Fibroblast of lung (primary cell): Measurements from ENCODE around the gene LCN15. TPM values are rescaled to one million over a fixed set of nuclear protein-coding genes. Genes with fewer than 3 reads are reported as not detected.
"Not testable (repeated sequence)": the region's sequence is repeated elsewhere in the genome, so short reads cannot be mapped to it uniquely, and the experiment has no call there.

ENCODE experiments used
- DNase-seq, 2 donors: peaks; one replicate each; pipeline versions ENCODE4 v3.0.0 to v3.0.0-alpha.2; 2010; ENCODE audit warnings: low read depth in 2 of 2
- H2AFZ ChIP-seq: 2 replicates; pipeline ENCODE4 v1.5.1; 2012; ENCODE audit warnings: low read length, control low read depth, inconsistent platforms
- H3K27ac ChIP-seq: 2 replicates; pipeline ENCODE4 v1.5.1; 2011; ENCODE audit warnings: low read length, control low read depth; ENCODE audit not compliant: insufficient read depth
- H3K27me3 ChIP-seq: 2 replicates; pipeline ENCODE4 v1.5.1; 2011; ENCODE audit warnings: mild to moderate bottlenecking, low read length; ENCODE audit not compliant: control insufficient read depth, insufficient read depth
- H3K36me3 ChIP-seq: 2 replicates; pipeline ENCODE4 v1.5.1; 2011; ENCODE audit warnings: low read length; ENCODE audit not compliant: control insufficient read depth, insufficient read depth
- H3K4me1 ChIP-seq: 2 replicates; pipeline ENCODE4 v1.5.1; 2011; ENCODE audit warnings: low read length; ENCODE audit not compliant: control insufficient read depth, insufficient read depth; ENCODE audit errors: extremely low read depth
- H3K4me2 ChIP-seq: 2 replicates; pipeline ENCODE4 v1.5.1; 2011; ENCODE audit warnings: low read length, control low read depth; ENCODE audit not compliant: insufficient read depth; ENCODE audit errors: extremely low read depth
- H3K4me3 ChIP-seq, 4 experiments: fragments of 200-600 bp in 1 of 4; sonication (generic) in 1 of 4; replicated peaks in 1 of 4; 2 replicates each; pipeline ENCODE4 v1.5.1; 2011 to 2016; ENCODE audit warnings: low read length in 4 of 4, low read depth in 3 of 4, mild to moderate bottlenecking in 3 of 4, control low read depth in 2 of 4, inconsistent platforms in 1 of 4, mixed read lengths in 1 of 4; ENCODE audit not compliant: insufficient read depth in 1 of 4; ENCODE audit errors: control extremely low read depth in 1 of 4
- H3K79me2 ChIP-seq: 2 replicates; pipeline ENCODE4 v1.5.1; 2012; ENCODE audit warnings: mild to moderate bottlenecking, low read length, inconsistent platforms; ENCODE audit not compliant: control insufficient read depth, insufficient read depth
- H3K9ac ChIP-seq: 2 replicates; pipeline ENCODE4 v1.5.1; 2011; ENCODE audit warnings: mild to moderate bottlenecking, low read length, control low read depth; ENCODE audit not compliant: insufficient read depth
- H3K9me3 ChIP-seq: 2 replicates; pipeline ENCODE4 v1.5.1; 2012; ENCODE audit warnings: low read depth, low read length; ENCODE audit not compliant: control insufficient read depth, insufficient read depth
- H4K20me1 ChIP-seq: 2 replicates; pipeline ENCODE4 v1.5.1; 2011; ENCODE audit warnings: low read length; ENCODE audit not compliant: control insufficient read depth, insufficient read depth; ENCODE audit errors: extremely low read depth
- CTCF ChIP-seq, 2 donors: IDR thresholded peaks in 1 of 2; conservative IDR thresholded peaks in 1 of 2; 1 replicate in 1 of 2; 2 replicates in 1 of 2; pipeline ENCODE4 v1.5.1; 2011 to 2012; ENCODE audit warnings: low read length in 2 of 2, control low read depth in 1 of 2, inconsistent platforms in 1 of 2, low read depth in 1 of 2, mild to moderate bottlenecking in 1 of 2
- EZH2 ChIP-seq: IDR thresholded peaks from 2 replicates; pipeline ENCODE4 v1.5.1; 2012; ENCODE audit warnings: low read length, control low read depth, mild to moderate bottlenecking; ENCODE audit errors: missing control alignments
- polyA plus RNA-seq, 2 donors: library from polyadenylated mRNA; depleted of rRNA in 1 of 2; stranded (reverse) in 1 of 2; unstranded in 1 of 2; fragments of >200 nt; gene quantifications; 2 replicates each; pipeline ENCODE4 v1.2.1, GENCODE V29; 2011 to 2012; ENCODE audit warnings: missing spikeins in 1 of 2
- total RNA-seq: library from RNA; depleted of rRNA; stranded (reverse); fragments of >200 nt; gene quantifications from 2 replicates; pipeline ENCODE4 v1.2.1, GENCODE V29; 2014

LCN15 gene
- total and polyA plus RNA-seq, 2 donors (not counting 1 experiment from before 2014, with no cell fraction given), result not detected

- Histone ChIP-seq H3K27me3 (no peaks in the 10 kb centered on the region), H3K9ac (no peak overlapping the region), H3K9me3 (no peaks in the 10 kb centered on the region), H3K4me1 (no peaks in the 10 kb centered on the region), H3K4me3 (no peak overlapping the region), H2AFZ (no peak overlapping the region), H3K27ac (no peak overlapping the region), H3K79me2 (no peaks in the 10 kb centered on the region), H3K36me3 (no peaks in the 10 kb centered on the region), H3K4me2 (no peak overlapping the region), H4K20me1 (no peaks in the 10 kb centered on the region)
- no peak for DNase-seq
- no peak for TF ChIP-seq EZH2
- TF ChIP-seq CTCF (conservative IDR thresholded peaks at IDR 0.05 in 1 of 2, IDR thresholded peaks at IDR 0.05 in 1 of 2; ENCODE audit: low read depth in 1 of 2, low read length in 2 of 2), result no peak
Measured at GRCh38 chr9:136756134-136756438, 8.2 kb downstream of the LCN15 start.

- H3K36me3 ChIP-seq, H3K27ac ChIP-seq, H3K4me3 ChIP-seq, H3K79me2 ChIP-seq, DNase-seq, H2AFZ ChIP-seq, H3K4me2 ChIP-seq, H3K27me3 ChIP-seq, H3K9me3 ChIP-seq, H3K9ac ChIP-seq, H4K20me1 ChIP-seq, H3K4me1 ChIP-seq: not testable (repeated sequence)
Measured at GRCh38 chr9:136755302-136756133, 8.8 kb downstream of the LCN15 start.

GRCh38 chr9:136754626-136755301, 9.6 kb downstream of the LCN15 start:
- no peak for DNase-seq
- no peak overlapping the region for H3K9ac ChIP-seq
- H3K79me2 ChIP-seq, result no peaks in the 10 kb centered on the region
- H3K9me3 ChIP-seq, result no peaks in the 10 kb centered on the region
- no peak overlapping the region for H3K27ac ChIP-seq
- H3K4me2 ChIP-seq, result no peak overlapping the region
- TF ChIP-seq EZH2 (no peak), CTCF (conservative IDR thresholded peaks at IDR 0.05 in 1 of 2, IDR thresholded peaks at IDR 0.05 in 1 of 2; ENCODE audit: low read depth in 1 of 2, low read length in 2 of 2) (no peak)
- H2AFZ ChIP-seq, result no peak overlapping the region
- H3K4me3 ChIP-seq, result no peak overlapping the region
- H3K27me3 ChIP-seq, result no peaks in the 10 kb centered on the region
- no peaks in the 10 kb centered on the region for H4K20me1 ChIP-seq
- no peaks in the 10 kb centered on the region for H3K36me3 ChIP-seq
- no peaks in the 10 kb centered on the region for H3K4me1 ChIP-seq
